ENCODE results near the gene FAAP100.

GRCh38 chr17:81556175-81556691 lies 4.1 kb upstream of the FAAP100 start:
- TF ChIP-seq CTCF (IDR thresholded peaks at IDR 0.05 in 4 of 5, conservative IDR thresholded peaks at IDR 0.05 in 1 of 5) (no peak), POLR2A (IDR thresholded peaks at IDR 0.05) (peak in 1 of 2 donors; percentile 7)
